Activated CD8-positive, alpha-beta T cell treated with anti-CD3 and anti-CD28 coated beads for 36 hours (primary cell): ENCODE data around the gene TMEM145. TPM values are rescaled to one million over a fixed set of nuclear protein-coding genes. Genes with fewer than 3 reads are reported as not detected.

Experiments used
- ATAC-seq: fragments of 200-7000 bp; cut with Tn5 transposase; one replicate; pipeline ENCODE4 v1.10.0; 2021; ENCODE audit warnings: mild to moderate bottlenecking, moderate library complexity
- CTCF ChIA-PET: fragments of 350-600 bp; sonication (Branson Sonifier 250); formaldehyde crosslinking; loops from one replicate; lab custom pipeline; 2021; ENCODE audit warnings: antibody characterized with exemption; lab: Charles Lee
- POLR2A ChIA-PET: fragments of 350-600 bp; sonication (Branson Sonifier 250); formaldehyde crosslinking; loops from one replicate; lab custom pipeline; 2021; ENCODE audit warnings: antibody characterized with exemption; lab: Charles Lee
- DNase-seq: peaks from one replicate; pipeline ENCODE4 v3.0.0-alpha.2; 2020
- H3K27ac Mint-ChIP-seq: one replicate; pipeline ENCODE4 v1.8.0; 2021; ENCODE audit warnings: mild to moderate bottlenecking, mixed read lengths
- H3K27me3 Mint-ChIP-seq: one replicate; pipeline ENCODE4 v1.8.0; 2021; ENCODE audit warnings: mixed read lengths
- H3K36me3 Mint-ChIP-seq: one replicate; pipeline ENCODE4 v1.8.0; 2021; ENCODE audit warnings: low read depth, mixed read lengths
- H3K4me1 Mint-ChIP-seq: one replicate; pipeline ENCODE4 v1.8.0; 2021; ENCODE audit warnings: low read depth, mixed read lengths
- H3K4me3 Mint-ChIP-seq: one replicate; pipeline ENCODE4 v1.8.0; 2021; ENCODE audit warnings: mild to moderate bottlenecking, moderate library complexity, mixed read lengths
- H3K9me3 Mint-ChIP-seq: one replicate; pipeline ENCODE4 v1.8.0; 2021; ENCODE audit warnings: mixed read lengths
- intact Hi-C: fragments of 100-400 bp; cut with micrococcal nuclease; formaldehyde crosslinking; loops from one replicate; pipeline ENCODE4 v1.10.0; 2022
- total RNA-seq, 2 experiments: library from RNA; stranded (reverse); gene quantifications; one replicate each; pipeline ENCODE4 v1.2.3, GENCODE V29; 2021
- TF ChIP-seq, protein P1 (sequence below): fragments of 200-600 bp; IDR thresholded peaks from one replicate; pipeline ENCODE4 v1.8.0; 2022; ENCODE audit warnings: antibody characterized with exemption, mild to moderate bottlenecking

TMEM145 gene
- total RNA-seq, 2 experiments from 2014 or later, result 3.0 to 3.2 TPM

DNA sequence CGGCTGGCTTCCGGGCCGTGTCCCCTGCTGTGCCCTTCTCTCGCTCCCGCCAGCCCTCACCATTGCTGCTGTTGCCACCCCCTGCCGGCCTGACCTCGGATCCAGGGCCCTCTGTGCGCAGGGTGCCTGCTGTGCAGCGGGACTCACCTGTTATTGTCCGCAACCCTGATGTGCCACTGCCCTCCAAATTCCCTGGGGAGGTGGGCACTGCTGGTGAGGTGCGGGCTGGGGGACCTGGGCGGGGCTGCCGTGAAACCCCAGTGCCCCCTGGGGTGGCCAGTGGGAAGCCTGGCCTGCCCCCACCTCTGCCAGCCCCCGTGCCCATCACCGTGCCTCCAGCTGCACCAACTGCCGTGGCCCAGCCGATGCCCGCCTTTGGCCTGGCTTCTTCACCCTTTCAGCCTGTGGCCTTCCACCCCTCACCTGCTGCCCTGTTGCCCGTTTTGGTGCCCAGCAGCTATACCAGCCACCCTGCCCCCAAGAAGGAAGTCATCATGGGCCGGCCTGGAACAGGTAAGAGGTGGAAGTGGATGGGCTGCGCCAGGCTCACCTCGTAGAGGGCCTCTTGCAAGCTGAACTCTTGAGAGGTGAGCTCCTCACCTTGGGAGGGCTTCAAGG is 38.9 kb upstream of the TMEM145 start:
- no peaks in the 10 kb centered on the region for H3K27me3 Mint-ChIP-seq
- ATAC-seq, result no peak
- ChIA-PET POLR2A (interaction anchor here (1.0 to 1.4 kb wide), 4 partner anchors 19 to 33 kb away, joined by 3 to 4 read pairs (median 3); partner anchors contain the start of genes ERF and PAFAH1B3), CTCF (interaction anchor here (0.6 to 1.7 kb wide), 4 partner anchors 18 to 74 kb away, joined by 3 to 4 read pairs (median 4); partner anchors contain the start of gene GSK3A)
- peaks cover 55% of the 10 kb centered on the region for H3K4me1 Mint-ChIP-seq
- TF ChIP-seq, protein P1, sequence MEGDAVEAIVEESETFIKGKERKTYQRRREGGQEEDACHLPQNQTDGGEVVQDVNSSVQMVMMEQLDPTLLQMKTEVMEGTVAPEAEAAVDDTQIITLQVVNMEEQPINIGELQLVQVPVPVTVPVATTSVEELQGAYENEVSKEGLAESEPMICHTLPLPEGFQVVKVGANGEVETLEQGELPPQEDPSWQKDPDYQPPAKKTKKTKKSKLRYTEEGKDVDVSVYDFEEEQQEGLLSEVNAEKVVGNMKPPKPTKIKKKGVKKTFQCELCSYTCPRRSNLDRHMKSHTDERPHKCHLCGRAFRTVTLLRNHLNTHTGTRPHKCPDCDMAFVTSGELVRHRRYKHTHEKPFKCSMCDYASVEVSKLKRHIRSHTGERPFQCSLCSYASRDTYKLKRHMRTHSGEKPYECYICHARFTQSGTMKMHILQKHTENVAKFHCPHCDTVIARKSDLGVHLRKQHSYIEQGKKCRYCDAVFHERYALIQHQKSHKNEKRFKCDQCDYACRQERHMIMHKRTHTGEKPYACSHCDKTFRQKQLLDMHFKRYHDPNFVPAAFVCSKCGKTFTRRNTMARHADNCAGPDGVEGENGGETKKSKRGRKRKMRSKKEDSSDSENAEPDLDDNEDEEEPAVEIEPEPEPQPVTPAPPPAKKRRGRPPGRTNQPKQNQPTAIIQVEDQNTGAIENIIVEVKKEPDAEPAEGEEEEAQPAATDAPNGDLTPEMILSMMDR, result no peak
- H3K36me3 Mint-ChIP-seq, result peaks cover 15% of the 10 kb centered on the region
- DNase-seq, result no peak
- no peak overlapping the region for H3K27ac Mint-ChIP-seq
- intact Hi-C loops, result no loop called here
- H3K9me3 Mint-ChIP-seq, result no peaks in the 10 kb centered on the region
- no peak overlapping the region for H3K4me3 Mint-ChIP-seq

DNA sequence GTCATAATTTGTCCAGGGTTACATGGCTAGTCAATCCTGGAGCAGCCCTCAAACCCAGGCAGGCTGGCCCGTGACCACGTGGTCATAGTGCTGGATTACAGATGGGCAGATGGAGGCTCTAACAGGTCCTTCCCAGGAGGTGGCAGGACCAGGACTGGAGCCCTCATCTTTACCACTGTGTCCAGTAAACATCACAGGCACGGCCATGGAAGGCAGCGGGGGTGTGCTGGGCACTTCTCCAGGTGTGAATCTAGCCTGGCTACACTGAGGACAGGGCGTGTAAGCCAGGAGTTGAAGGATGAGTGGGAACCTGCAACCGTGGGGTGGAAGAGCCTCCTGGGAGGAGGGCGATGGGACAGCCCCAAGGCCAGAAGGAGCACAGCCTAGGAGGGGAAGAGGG is 38.0 kb upstream of the TMEM145 start:
- Mint-ChIP-seq H3K27ac (no peak overlapping the region), H3K4me1 (peaks cover 55% of the 10 kb centered on the region), H3K9me3 (no peaks in the 10 kb centered on the region), H3K27me3 (no peaks in the 10 kb centered on the region), H3K4me3 (no peak overlapping the region), H3K36me3 (peaks cover 16% of the 10 kb centered on the region)
- intact Hi-C loops, result no loop called here
- POLR2A ChIA-PET, result interaction anchor here (1.0 to 1.4 kb wide), 3 partner anchors 28 to 34 kb away, joined by 3 to 4 read pairs (median 3); no protein-coding TSS in a partner anchor
- CTCF ChIA-PET, result interaction anchor here (1.3 to 1.7 kb wide), 2 partner anchors 19 to 32 kb away, joined by 4 read pairs; partner anchors contain the start of gene GSK3A
- TF ChIP-seq, protein P1, result no peak
- DNase-seq, result no peak
- ATAC-seq, result no peak

DNA sequence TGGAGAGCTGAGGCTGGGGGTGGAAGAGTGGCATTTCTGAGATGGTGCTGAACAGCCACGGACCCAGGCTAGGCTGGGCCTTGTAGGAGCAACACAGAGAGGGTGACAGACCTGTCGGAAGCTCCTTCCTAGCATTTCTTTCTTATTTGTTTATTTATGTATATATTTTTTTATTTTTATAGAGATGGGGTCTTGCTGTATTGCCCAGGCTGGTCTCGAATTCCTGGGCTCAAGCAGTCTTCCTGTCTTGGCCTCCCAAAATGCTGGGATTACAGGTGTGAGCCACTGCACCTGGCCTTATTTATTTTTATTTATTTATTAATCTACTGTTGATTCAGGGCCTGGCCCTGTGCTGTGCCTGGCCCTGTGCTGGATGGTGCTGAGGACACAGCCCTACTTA is 37.6 kb upstream of the TMEM145 start:
- peaks cover 16% of the 10 kb centered on the region for H3K36me3 Mint-ChIP-seq
- ATAC-seq (no peak), DNase-seq (no peak)
- ChIA-PET CTCF (interaction anchor here (1.3 to 1.7 kb wide), 2 partner anchors 20 to 33 kb away, joined by 4 read pairs; partner anchors contain the start of gene GSK3A), POLR2A (interaction anchor here (1.0 to 1.4 kb wide), 2 partner anchors 29 to 30 kb away, joined by 3 to 4 read pairs; no protein-coding TSS in a partner anchor)
- H3K4me3 Mint-ChIP-seq, result no peak overlapping the region
- H3K4me1 Mint-ChIP-seq, result peaks cover 51% of the 10 kb centered on the region
- no peaks in the 10 kb centered on the region for H3K27me3 Mint-ChIP-seq
- TF ChIP-seq, protein P1, result no peak
- intact Hi-C loops, result no loop called here
- H3K9me3 Mint-ChIP-seq, result no peaks in the 10 kb centered on the region
- no peak overlapping the region for H3K27ac Mint-ChIP-seq

DNA sequence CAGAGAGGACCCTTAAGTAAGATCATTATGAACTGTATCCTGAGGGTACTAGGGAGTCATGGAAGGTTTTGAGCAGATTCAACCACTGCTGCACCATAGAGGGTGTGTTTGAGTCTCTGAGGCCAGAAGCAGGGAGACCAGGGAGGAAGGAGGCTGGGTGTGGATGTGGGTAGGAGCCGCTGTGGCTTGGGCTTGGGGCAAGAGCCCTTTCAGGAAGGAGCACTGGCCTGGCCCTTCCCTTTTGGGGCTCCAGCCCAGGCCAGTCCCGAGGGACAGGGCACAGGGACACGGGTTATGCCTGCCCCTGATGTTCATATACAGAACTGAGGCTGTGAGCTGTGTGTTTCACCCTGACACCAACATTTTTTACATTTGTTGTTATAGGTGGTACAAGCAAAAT is 36.8 kb upstream of the TMEM145 start:
- H3K4me1 Mint-ChIP-seq, result peaks cover 47% of the 10 kb centered on the region
- POLR2A ChIA-PET, result interaction anchor here (1.6 to 7.5 kb wide), 2 partner anchors 21 to 30 kb away, joined by 5 to 119 read pairs; partner anchors contain the start of genes ERF and GSK3A
- ATAC-seq, result no peak

More for the DNA sequence above, 36.8 kb upstream of the TMEM145 start:
- Mint-ChIP-seq H3K4me3 (no peak overlapping the region), H3K27ac (peak overlapping the region; percentile 5), H3K9me3 (no peaks in the 10 kb centered on the region), H3K36me3 (peaks cover 16% of the 10 kb centered on the region), H3K27me3 (no peaks in the 10 kb centered on the region)
- TF ChIP-seq, protein P1, result no peak
- no peak for DNase-seq
- intact Hi-C loops, result no loop called here
- CTCF ChIA-PET, result interaction anchor here (1.3 to 4.3 kb wide), 3 partner anchors 20 to 168 kb away, joined by 3 to 29 read pairs (median 4); no protein-coding TSS in a partner anchor
